Kidney glomerular epithelial cell (primary cell): Measurements from ENCODE around the gene CBFA2T3.

ENCODE experiments used
- DNase-seq: peaks from one replicate; lab custom pipeline; 2025; lab: John Stamatoyannopoulos, UW

Gene CBFA2T3

GRCh38 chr16:88995746-88996535, 18.9 kb upstream of the CBFA2T3 start:
- DNase-seq, result no peak

GRCh38 chr16:88995194-88995593, 18.2 kb upstream of the CBFA2T3 start:
- DNase-seq, result no peak

- no peak for DNase-seq
Observed at GRCh38 chr16:88994695-88995094, 17.7 kb upstream of the CBFA2T3 start.

GRCh38 chr16:88993946-88994600, 17.1 kb upstream of the CBFA2T3 start:
- no peak for DNase-seq

- DNase-seq, result no peak
Observed at GRCh38 chr16:88993166-88993761, 16.3 kb upstream of the CBFA2T3 start.

GRCh38 chr16:88992351-88993165, 15.6 kb upstream of the CBFA2T3 start:
- DNase-seq, result no peak

GRCh38 chr16:88991813-88992350, 14.9 kb upstream of the CBFA2T3 start:
- no peak for DNase-seq

GRCh38 chr16:88989852-88990547, 13.0 kb upstream of the CBFA2T3 start:
- DNase-seq, result no peak

GRCh38 chr16:88988980-88989811, 12.2 kb upstream of the CBFA2T3 start:
- DNase-seq, result no peak

GRCh38 chr16:88985521-88985920, 8.5 kb upstream of the CBFA2T3 start:
- no peak for DNase-seq

GRCh38 chr16:88983771-88984687, 7.0 kb upstream of the CBFA2T3 start:
- DNase-seq, result no peak

- no peak for DNase-seq
Observed at GRCh38 chr16:88983165-88983564, 6.2 kb upstream of the CBFA2T3 start.

GRCh38 chr16:88982286-88983084, 5.5 kb upstream of the CBFA2T3 start:
- DNase-seq, result no peak

GRCh38 chr16:88979353-88980015, 2.5 kb upstream of the CBFA2T3 start:
- DNase-seq, result no peak

GRCh38 chr16:88978608-88979346, 1.8 kb upstream of the CBFA2T3 start:
- no peak for DNase-seq

- DNase-seq, result no peak
Observed at GRCh38 chr16:88977812-88978607, 1.0 kb upstream of the CBFA2T3 start.
